H1 (cell line): ENCODE results near the gene MYBPHL. TPM values are rescaled to one million over a fixed set of nuclear protein-coding genes. Genes with fewer than 3 reads are reported as not detected.

Source experiments
- CTCF ChIA-PET: fragments of 300-600 bp; sonication (Branson Sonifier 250); formaldehyde crosslinking; loops from one replicate; lab custom pipeline; 2021; ENCODE audit not compliant: partially characterized antibody; lab: Charles Lee
- POLR2A ChIA-PET: fragments of 300-600 bp; sonication (Branson Sonifier 250); formaldehyde crosslinking; loops from one replicate; lab custom pipeline; 2021; ENCODE audit warnings: inconsistent platforms; ENCODE audit not compliant: partially characterized antibody; lab: Charles Lee
- DNase-seq, 2 experiments: peaks; one replicate each; pipeline versions ENCODE4 v3.0.0 to v3.0.0-alpha.2; 2010 to 2022; ENCODE audit warnings: low spot score in 2 of 2, low read depth in 1 of 2, mixed read lengths in 1 of 2
- FAIRE-seq: peaks from 2 replicates; lab custom pipeline; 2011; peaks lifted over from hg19 to GRCh38; lab: Jason Lieb, UNC
- H2AFZ ChIP-seq: 2 replicates; pipeline ENCODE4 v1.8.1; 2012; ENCODE audit warnings: low read length, inconsistent platforms
- H2AK5ac ChIP-seq: 2 replicates; pipeline ENCODE4 v1.6.1; 2013; ENCODE audit warnings: low read depth, low read length
- H2BK120ac ChIP-seq: replicated peaks from 2 replicates; pipeline ENCODE3; 2013; ENCODE audit warnings: low read depth, low read length, inconsistent platforms
- H2BK12ac ChIP-seq: 2 replicates; pipeline ENCODE4 v1.6.1; 2013; ENCODE audit warnings: low read depth, low read length
- H2BK15ac ChIP-seq: 2 replicates; pipeline ENCODE4 v1.6.1; 2013; ENCODE audit warnings: low read length
- H2BK20ac ChIP-seq: 2 replicates; pipeline ENCODE4 v1.6.1; 2013; ENCODE audit warnings: low read length
- H2BK5ac ChIP-seq: 2 replicates; pipeline ENCODE4 v1.6.1; 2013; ENCODE audit warnings: low read depth, low read length
- H3K14ac ChIP-seq: 2 replicates; pipeline ENCODE4 v1.6.1; 2013; ENCODE audit warnings: inconsistent platforms; ENCODE audit not compliant: insufficient read length
- H3K18ac ChIP-seq: 2 replicates; pipeline ENCODE4 v1.6.1; 2013; ENCODE audit warnings: low read length; ENCODE audit errors: extremely low read depth
- H3K23ac ChIP-seq: 2 replicates; pipeline ENCODE4 v1.6.1; 2013; ENCODE audit warnings: inconsistent platforms; ENCODE audit not compliant: insufficient read length
- H3K23me2 ChIP-seq: 2 replicates; pipeline ENCODE4 v1.6.1; 2013; ENCODE audit warnings: low read depth, low read length
- H3K27ac ChIP-seq: 2 replicates; pipeline ENCODE4 v1.6.1; 2011; ENCODE audit warnings: low read depth, low read length, inconsistent platforms
- H3K27me3 ChIP-seq, 4 experiments: replicated peaks in 1 of 4; 1 replicate in 1 of 4; 2 replicates in 3 of 4; pipeline versions ENCODE4 v1.6.1 to v1.8.1; 2011 to 2013; ENCODE audit warnings: low read length in 3 of 4, mild to moderate bottlenecking in 3 of 4, inconsistent platforms in 2 of 4, mixed read lengths in 2 of 4, moderate library complexity in 1 of 4; ENCODE audit not compliant: control insufficient read depth in 3 of 4, insufficient read depth in 3 of 4; ENCODE audit errors: extremely low read depth in 1 of 4
- H3K36me3 ChIP-seq, 4 experiments: 2 replicates each; pipeline versions ENCODE4 v1.6.1 to v1.8.1; 2011 to 2013; ENCODE audit warnings: mild to moderate bottlenecking in 4 of 4, low read length in 3 of 4, moderate library complexity in 2 of 4, control low read depth in 1 of 4, inconsistent platforms in 1 of 4; ENCODE audit not compliant: insufficient read depth in 4 of 4, control insufficient read depth in 2 of 4
- H3K4ac ChIP-seq: replicated peaks from 2 replicates; pipeline ENCODE3; 2013; ENCODE audit warnings: low read length, low read depth, mixed read lengths, inconsistent platforms; ENCODE audit not compliant: insufficient read length
- H3K4me1 ChIP-seq, 4 experiments: replicated peaks in 1 of 4; 1 replicate in 1 of 4; 2 replicates in 3 of 4; pipeline versions ENCODE4 v1.6.1 to v1.8.1; 2011 to 2013; ENCODE audit warnings: low read length in 3 of 4, inconsistent platforms in 2 of 4, mixed read lengths in 1 of 4; ENCODE audit not compliant: insufficient read depth in 4 of 4, control insufficient read depth in 3 of 4
- H3K4me2 ChIP-seq, 2 experiments: 2 replicates each; pipeline versions ENCODE4 v1.6.1 to v1.8.1; 2011 to 2013; ENCODE audit warnings: low read depth in 2 of 2, low read length in 2 of 2, control low read depth in 1 of 2, inconsistent platforms in 1 of 2, mild to moderate bottlenecking in 1 of 2; ENCODE audit not compliant: insufficient read depth in 1 of 2
- H3K4me3 ChIP-seq, 4 experiments: fragments of 200-600, 300-600 bp in 1 of 4; sonication (generic), shearing (Covaris generic), sonication (Bioruptor Twin) in 1 of 4; 2 replicates each; pipeline versions ENCODE4 v1.5.1 to v1.8.1; 2011 to 2016; ENCODE audit warnings: low read length in 4 of 4, low read depth in 3 of 4, control low read depth in 2 of 4, inconsistent platforms in 2 of 4, mild to moderate bottlenecking in 2 of 4, mixed read lengths in 1 of 4, moderate library complexity in 1 of 4; ENCODE audit not compliant: insufficient read depth in 2 of 4; ENCODE audit errors: extremely low read depth in 1 of 4
- H3K56ac ChIP-seq: replicated peaks from 2 replicates; pipeline ENCODE3; 2013; ENCODE audit warnings: low read depth, mild to moderate bottlenecking, mixed read lengths, low read length, inconsistent platforms; ENCODE audit not compliant: insufficient read length
- H3K79me1 ChIP-seq: 2 replicates; pipeline ENCODE4 v1.6.1; 2013; ENCODE audit warnings: low read depth, low read length, control low read depth
- H3K79me2 ChIP-seq, 2 experiments: 2 replicates each; pipeline versions ENCODE4 v1.6.1 to v1.8.1; 2012 to 2013; ENCODE audit warnings: low read length in 2 of 2, mild to moderate bottlenecking in 2 of 2, inconsistent platforms in 1 of 2; ENCODE audit not compliant: insufficient read depth in 2 of 2, control insufficient read depth in 1 of 2
- H3K9ac ChIP-seq, 4 experiments: replicated peaks in 1 of 4; 1 replicate in 1 of 4; 2 replicates in 3 of 4; pipeline versions ENCODE4 v1.6.1 to v1.8.1; 2011 to 2013; ENCODE audit warnings: low read depth in 3 of 4, low read length in 3 of 4, control low read depth in 2 of 4, mild to moderate bottlenecking in 2 of 4, moderate library complexity in 2 of 4, inconsistent platforms in 1 of 4; ENCODE audit errors: extremely low read depth in 1 of 4
- H3K9me3 ChIP-seq, 2 experiments: 2 replicates each; pipeline versions ENCODE4 v1.6.1 to v1.8.1; 2012 to 2013; ENCODE audit warnings: mild to moderate bottlenecking in 2 of 2, moderate library complexity in 2 of 2, control low read depth in 1 of 2, inconsistent platforms in 1 of 2, low read depth in 1 of 2, low read length in 1 of 2, mixed read lengths in 1 of 2; ENCODE audit not compliant: insufficient read depth in 2 of 2
- H4K20me1 ChIP-seq, 2 experiments: replicated peaks in 1 of 2; 2 replicates each; pipeline versions ENCODE3 to v1.8.1; 2011 to 2013; ENCODE audit warnings: inconsistent platforms in 2 of 2, low read length in 2 of 2, mild to moderate bottlenecking in 1 of 2; ENCODE audit not compliant: insufficient read depth in 2 of 2, control insufficient read depth in 1 of 2
- H4K5ac ChIP-seq: 2 replicates; pipeline ENCODE4 v1.6.1; 2013; ENCODE audit warnings: low read length, low read depth, mixed read lengths, inconsistent platforms; ENCODE audit not compliant: insufficient read length
- H4K8ac ChIP-seq: 2 replicates; pipeline ENCODE4 v1.8.0; 2013; ENCODE audit warnings: mild to moderate bottlenecking, moderate library complexity, low read length, inconsistent platforms; ENCODE audit not compliant: insufficient read depth; ENCODE audit errors: extremely low read depth
- H4K91ac ChIP-seq: replicated peaks from 2 replicates; pipeline ENCODE3; 2013; ENCODE audit warnings: low read length, mixed read lengths, inconsistent platforms; ENCODE audit not compliant: insufficient read length
- CEBPB ChIP-seq: IDR thresholded peaks from 2 replicates; pipeline ENCODE4 v1.6.1; 2012; ENCODE audit warnings: low read depth, low read length
- CHD1 ChIP-seq: IDR thresholded peaks from 2 replicates; pipeline ENCODE4 v1.6.1; 2012; ENCODE audit warnings: low read depth, low read length, improper control_type of control experiment
- KDM5A ChIP-seq: fragments of 200-600 bp; IDR thresholded peaks from 2 replicates; pipeline ENCODE4 v1.7.1; 2012; ENCODE audit warnings: mild to moderate bottlenecking, low read length, inconsistent platforms, mixed read lengths
- MAFK ChIP-seq: IDR thresholded peaks from 2 replicates; pipeline ENCODE4 v1.6.1; 2012; ENCODE audit warnings: low read depth, mild to moderate bottlenecking, improper control_type of control experiment, low read length
- RBBP5 ChIP-seq: IDR thresholded peaks from 2 replicates; pipeline ENCODE4 v1.7.1; 2012; ENCODE audit warnings: low read depth, mild to moderate bottlenecking, inconsistent platforms, low read length, moderate library complexity, borderline replicate concordance
- WGBS, 2 experiments: shearing (Covaris generic) in 1 of 2; methylation state at CpG; one replicate each; pipeline versions ENCODE4 v1.1.6 to v1.1.7; 2013 to 2015; ENCODE audit warnings: low lambda C conversion rate in 2 of 2, mixed read lengths in 2 of 2, inconsistent platforms in 1 of 2, low coverage in 1 of 2, missing lambda C conversion rate in 1 of 2; ENCODE audit not compliant: insufficient replicate concordance in 2 of 2, insufficient coverage in 1 of 2, insufficient read length in 1 of 2; ENCODE audit errors: extremely low coverage in 1 of 2, missing lambda C conversion rate in 1 of 2; 5-methylcytosine and 5-hydroxymethylcytosine counted together
- polyA plus RNA-seq, 7 experiments: library from polyadenylated mRNA; depleted of rRNA in 3 of 7; stranded (reverse) in 5 of 7; unstranded in 2 of 7; fragments of >200 nt in 5 of 7; fragments of 200-250 nt in 2 of 7; gene quantifications; 1 replicate in 5 of 7; 2 replicates in 1 of 7; 4 replicates in 1 of 7; pipeline versions ENCODE4 v1.2.1 to v1.2.3, GENCODE V29; 2011 to 2013; ENCODE audit warnings: missing spikeins in 2 of 7, mixed read lengths in 2 of 7
- total RNA-seq: library from RNA; stranded (reverse); fragmentation: NEBNext Ultra II Directional; extraction: Animal tissue kit (Norgen Biotek cat#: 25700); gene quantifications from 2 replicates; pipeline ENCODE4 v1.2.1, GENCODE V29; 2021
- TF ChIP-seq, protein P1 (sequence below), 3 experiments: IDR thresholded peaks; 1 replicate in 2 of 3; 2 replicates in 1 of 3; pipeline versions ENCODE4 v1.5.1 to v1.6.1; 2011; ENCODE audit warnings: low read length in 3 of 3, mild to moderate bottlenecking in 3 of 3, inconsistent platforms in 2 of 3, low read depth in 1 of 3, moderate library complexity in 1 of 3; ENCODE audit not compliant: insufficient read depth in 1 of 3; ENCODE audit errors: control extremely low read depth in 1 of 3

MYBPHL gene
- total and polyA plus RNA-seq, 2 of the 8 experiments (the other 6 are each of a cell fraction or from before 2014, with no cell fraction given), result 0.24 to 0.30 TPM

GRCh38 chr1:109259674-109260557 lies 46.9 kb downstream of the MYBPHL start:
- H3K4ac ChIP-seq, result no peak overlapping the region
- H3K14ac ChIP-seq, result no peak overlapping the region
- H3K4me1 ChIP-seq, result peaks cover 0 to 20% (median 12%) of the 10 kb centered on the region in 4 experiments; a peak in 6 of 7 replicates
- WGBS, 2 experiments, result 72% methylated on average over 6 of the region's 7 CpGs; no CpG with 5 or more reads in 1 of the 2 experiments
- peak overlapping the region; percentile 81; the same call in 1 of the 2 replicates for H2BK5ac ChIP-seq
- peaks cover 4 to 10% (median 7%) of the 10 kb centered on the region in 4 experiments; a peak in 5 of 8 replicates for H3K36me3 ChIP-seq
- H4K91ac ChIP-seq, result no peak overlapping the region
- peaks cover 6% of the 10 kb centered on the region; the same call in 1 of the 2 replicates for H3K79me1 ChIP-seq
- no peak overlapping the region for H2BK20ac ChIP-seq
- H4K20me1 ChIP-seq, result peaks cover 0 to 2% of the 10 kb centered on the region in 2 experiments
- H2BK12ac ChIP-seq, result peak overlapping the region; percentile 60; the same call in 1 of the 2 replicates
- H2AK5ac ChIP-seq, result no peak overlapping the region
- H4K8ac ChIP-seq, result peak overlapping the region; percentile 9; the same call in 1 of the 2 replicates
- H3K9me3 ChIP-seq, result no peaks in the 10 kb centered on the region
- peak overlapping the region; percentile 39; the same call in 1 of the 2 replicates for H3K27ac ChIP-seq
- H2BK15ac ChIP-seq, result no peak overlapping the region
- no peak overlapping the region; the same call in none of the 2 replicates for H3K18ac ChIP-seq
- H3K4me3 ChIP-seq, result no peak overlapping the region
- peaks cover 0 to 13% of the 10 kb centered on the region in 2 experiments; a peak in 1 of 4 replicates for H3K79me2 ChIP-seq
- no peak overlapping the region for H3K23ac ChIP-seq
- H3K56ac ChIP-seq, result no peak overlapping the region
- no peak for FAIRE-seq
- TF ChIP-seq MAFK, result no peak
- no peak for TF ChIP-seq CHD1
- TF ChIP-seq, protein P1, sequence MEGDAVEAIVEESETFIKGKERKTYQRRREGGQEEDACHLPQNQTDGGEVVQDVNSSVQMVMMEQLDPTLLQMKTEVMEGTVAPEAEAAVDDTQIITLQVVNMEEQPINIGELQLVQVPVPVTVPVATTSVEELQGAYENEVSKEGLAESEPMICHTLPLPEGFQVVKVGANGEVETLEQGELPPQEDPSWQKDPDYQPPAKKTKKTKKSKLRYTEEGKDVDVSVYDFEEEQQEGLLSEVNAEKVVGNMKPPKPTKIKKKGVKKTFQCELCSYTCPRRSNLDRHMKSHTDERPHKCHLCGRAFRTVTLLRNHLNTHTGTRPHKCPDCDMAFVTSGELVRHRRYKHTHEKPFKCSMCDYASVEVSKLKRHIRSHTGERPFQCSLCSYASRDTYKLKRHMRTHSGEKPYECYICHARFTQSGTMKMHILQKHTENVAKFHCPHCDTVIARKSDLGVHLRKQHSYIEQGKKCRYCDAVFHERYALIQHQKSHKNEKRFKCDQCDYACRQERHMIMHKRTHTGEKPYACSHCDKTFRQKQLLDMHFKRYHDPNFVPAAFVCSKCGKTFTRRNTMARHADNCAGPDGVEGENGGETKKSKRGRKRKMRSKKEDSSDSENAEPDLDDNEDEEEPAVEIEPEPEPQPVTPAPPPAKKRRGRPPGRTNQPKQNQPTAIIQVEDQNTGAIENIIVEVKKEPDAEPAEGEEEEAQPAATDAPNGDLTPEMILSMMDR (IDR thresholded peaks at IDR 0.05; ENCODE audit: control extremely low read depth in 1 of 3, insufficient read depth in 1 of 3, low read depth in 1 of 3, low read length in 3 of 3), result no peak
- TF ChIP-seq KDM5A, result no peak
- TF ChIP-seq CEBPB, result no peak
- peak; percentile 47; the same call in 1 of the 2 replicates for TF ChIP-seq RBBP5
- TF ChIP-seq, all 59 proteins: peak for 1
- CTCF ChIA-PET, result interaction anchor here (0.6 to 8.5 kb wide), 19 partner anchors 10 to 238 kb away, joined by 3 to 95 read pairs (median 3); partner anchors contain the start of genes ATXN7L2, CELSR2, PSRC1 and SORT1
- Histone ChIP-seq H3K9ac (0 out of 7 replicates have a peak overlapping the region, but pooled peaks of 1 of the 4 experiments have one; percentile 7), H4K5ac (no peak overlapping the region), H2AFZ (no peak overlapping the region), H2BK120ac (no peak overlapping the region), H3K4me2 (peak overlapping the region in 1 of 2 experiments; percentile 55; a peak in 3 of 4 replicates), H3K23me2 (no peaks in the 10 kb centered on the region; the same call in 1 of the 2 replicates), H3K27me3 (no peaks in the 10 kb centered on the region)
- DNase-seq, result no peak
- POLR2A ChIA-PET, result interaction anchor here (0.7 to 1.5 kb wide), 6 partner anchors 10 to 213 kb away, joined by 3 to 7 read pairs (median 3); partner anchors contain the start of genes PSRC1 and SARS1
